Measurements from ENCODE around the gene LDLRAD4. TPM values are rescaled to one million over a fixed set of nuclear protein-coding genes. Genes with fewer than 3 reads are reported as not detected.

The LDLRAD4 gene
- total RNA-seq, 6 donors from 2014 or later, result 19.5 to 26.6 (median 24.4) TPM

GRCh38 chr18:13551841-13552733 lies 333.5 kb downstream of the LDLRAD4 start:
- Histone ChIP-seq H3K36me3 (no peaks in the 10 kb centered on the region), H3K4me1 (peaks cover 0 to 18% (median 9%) of the 10 kb centered on the region in 4 donors), H3K4me3 (no peak overlapping the region), H3K27me3 (no peaks in the 10 kb centered on the region), H3K9me3 (no peaks in the 10 kb centered on the region), H3K27ac (no peak overlapping the region)
- ATAC-seq (ENCODE audit: low FRiP score in 2 of 2) (no peak), DNase-seq (no peak)
- 54 to 67% methylated on average over 13 of the region's 13 CpGs for WGBS, 2 donors
- TF ChIP-seq CTCF (IDR thresholded peaks at IDR 0.05) (no peak), EP300 (IDR thresholded peaks at IDR 0.05) (no peak), POLR2AphosphoS5 (IDR thresholded peaks at IDR 0.05) (no peak), POLR2A (IDR thresholded peaks at IDR 0.05) (no peak)

GRCh38 chr18:13553449-13553848 lies 334.9 kb downstream of the LDLRAD4 start:
- 86 to 93% methylated on average over 9 of the region's 9 CpGs for WGBS, 2 donors
- no peak overlapping the region for H3K4me3 ChIP-seq
- no peak for ATAC-seq (ENCODE audit: low FRiP score in 2 of 2)
- H3K27ac ChIP-seq, result no peak overlapping the region
- TF ChIP-seq POLR2AphosphoS5 (IDR thresholded peaks at IDR 0.05) (no peak), EP300 (IDR thresholded peaks at IDR 0.05) (no peak), POLR2A (IDR thresholded peaks at IDR 0.05) (no peak), CTCF (IDR thresholded peaks at IDR 0.05) (no peak)
- no peaks in the 10 kb centered on the region for H3K9me3 ChIP-seq
- H3K36me3 ChIP-seq, result no peaks in the 10 kb centered on the region
- no peaks in the 10 kb centered on the region for H3K27me3 ChIP-seq
- no peak for DNase-seq
- peaks cover 0 to 24% (median 9%) of the 10 kb centered on the region in 4 donors for H3K4me1 ChIP-seq

- 91 to 93% methylated on average over 2 of the region's 2 CpGs for WGBS, 2 donors
- DNase-seq, result no peak
Observed at GRCh38 chr18:13555192-13555591, 336.6 kb downstream of the LDLRAD4 start.

GRCh38 chr18:13555865-13556264 lies 337.3 kb downstream of the LDLRAD4 start:
- Histone ChIP-seq H3K36me3 (no peaks in the 10 kb centered on the region), H3K4me3 (no peak overlapping the region), H3K27ac (no peak overlapping the region), H3K4me1 (peaks cover 0 to 6% (median 0%) of the 10 kb centered on the region in 4 donors), H3K27me3 (no peaks in the 10 kb centered on the region), H3K9me3 (no peaks in the 10 kb centered on the region)
- ATAC-seq (ENCODE audit: low FRiP score in 2 of 2), result no peak
- 47 to 72% methylated on average over 3 of the region's 3 CpGs for WGBS, 2 donors
- TF ChIP-seq POLR2A (IDR thresholded peaks at IDR 0.05) (no peak), POLR2AphosphoS5 (IDR thresholded peaks at IDR 0.05) (no peak), CTCF (IDR thresholded peaks at IDR 0.05) (no peak), EP300 (IDR thresholded peaks at IDR 0.05) (no peak)
- no peak for DNase-seq

More at GRCh38 chr18:13555192-13555591, 336.6 kb downstream of the LDLRAD4 start:
- no peaks in the 10 kb centered on the region for H3K36me3 ChIP-seq
- H3K27ac ChIP-seq, result no peak overlapping the region
- H3K27me3 ChIP-seq, result no peaks in the 10 kb centered on the region
- H3K9me3 ChIP-seq, result no peaks in the 10 kb centered on the region
- no peak for ATAC-seq (ENCODE audit: low FRiP score in 2 of 2)
- TF ChIP-seq POLR2AphosphoS5 (IDR thresholded peaks at IDR 0.05), result no peak
- no peak for TF ChIP-seq EP300 (IDR thresholded peaks at IDR 0.05)
- TF ChIP-seq CTCF (IDR thresholded peaks at IDR 0.05), result no peak
- TF ChIP-seq POLR2A (IDR thresholded peaks at IDR 0.05), result no peak
- H3K4me1 ChIP-seq, result peaks cover 0 to 6% (median 0%) of the 10 kb centered on the region in 4 donors
- H3K4me3 ChIP-seq, result no peak overlapping the region

Measured in upper lobe of left lung (tissue), 6 donors.